Daoy (cell line): Measurements from ENCODE around the gene TAX1BP1. TPM values are rescaled to one million over a fixed set of nuclear protein-coding genes. Genes with fewer than 3 reads are reported as not detected.
"Not testable (repeated sequence)": the region's sequence is repeated elsewhere in the genome, so short reads cannot be mapped to it uniquely, and the experiment has no call there.

ENCODE experiments used
- DNase-seq: peaks from one replicate; pipeline ENCODE4 v3.0.0-alpha.2; 2015; ENCODE audit warnings: low read depth
- total RNA-seq: library from RNA; depleted of rRNA; stranded (reverse); fragments of >200 nt; shearing (Covaris generic); gene quantifications from 2 replicates; pipeline ENCODE4 v1.2.3, GENCODE V29; 2014

Gene TAX1BP1
- total RNA-seq, 1 experiment from 2014 or later, result 178 TPM

- DNase-seq, result no peak
These were observed 103.8 kb downstream of the TAX1BP1 start for GRCh38 chr7:27843584-27844305.

GRCh38 chr7:27846388-27846787 is 106.4 kb downstream of the TAX1BP1 start:
- DNase-seq, result no peak

GRCh38 chr7:27850531-27850930 is 110.6 kb downstream of the TAX1BP1 start:
- no peak for DNase-seq

DNA sequence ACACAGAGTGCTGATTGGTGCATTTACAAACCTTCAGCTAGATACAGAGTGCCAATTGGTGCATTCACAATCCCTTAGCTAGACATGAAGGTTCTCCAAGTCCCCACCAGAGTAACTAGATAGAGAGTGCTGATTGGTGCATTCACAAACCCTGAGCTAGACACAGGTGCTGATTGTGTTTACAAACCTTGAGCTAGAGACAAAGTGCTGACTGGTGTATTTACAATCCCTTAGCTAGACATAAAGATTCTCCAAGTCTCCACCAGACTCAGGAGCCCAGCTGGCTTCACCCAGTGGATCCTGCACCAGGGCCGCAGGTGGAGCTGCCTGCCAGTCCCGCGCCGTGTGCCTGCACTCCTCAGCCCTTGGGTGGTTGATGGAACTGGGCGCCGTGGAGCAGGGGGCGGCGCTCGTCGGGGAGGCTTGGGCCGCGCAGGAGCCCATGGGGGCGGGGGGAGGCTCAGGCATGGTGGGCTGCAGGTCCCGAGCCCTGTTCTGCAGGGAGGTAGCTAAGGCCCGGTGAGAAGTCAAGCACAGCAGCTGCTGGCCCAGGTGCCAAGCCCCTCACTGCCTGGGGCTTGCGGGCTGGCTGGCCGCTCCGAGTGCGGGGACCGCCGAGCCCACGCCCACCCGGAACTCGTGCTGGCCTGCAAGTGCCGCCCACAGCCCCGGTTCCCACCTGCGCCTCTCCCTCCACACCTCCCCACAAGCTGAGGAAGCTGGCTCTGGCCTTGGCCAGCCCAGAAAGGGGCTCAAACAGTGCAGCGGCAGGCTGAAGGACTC is 116.9 kb downstream of the TAX1BP1 start:
- DNase-seq, result not testable (repeated sequence)

DNA sequence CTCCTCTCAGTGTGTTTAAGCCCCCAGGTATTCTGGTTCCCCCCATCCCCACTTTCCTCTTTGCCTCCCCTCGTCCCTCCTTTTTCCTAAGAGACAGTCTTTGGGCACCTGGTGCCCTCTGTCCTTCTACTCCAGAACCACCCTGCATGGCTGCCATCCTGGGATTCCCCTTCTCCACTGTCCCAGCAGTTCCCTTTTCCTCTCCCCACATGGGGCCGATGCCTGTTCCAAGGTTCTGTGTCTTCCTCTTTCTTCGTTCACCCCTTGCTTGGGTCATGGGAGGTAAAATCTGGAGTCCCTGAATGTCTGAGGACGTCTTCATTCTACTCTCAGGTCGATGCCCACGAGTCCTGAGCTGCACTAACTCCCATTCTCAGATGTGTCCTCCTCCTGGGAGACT is 120.8 kb downstream of the TAX1BP1 start:
- no peak for DNase-seq

GRCh38 chr7:27861747-27862146 is 121.8 kb downstream of the TAX1BP1 start:
- no peak for DNase-seq

DNA sequence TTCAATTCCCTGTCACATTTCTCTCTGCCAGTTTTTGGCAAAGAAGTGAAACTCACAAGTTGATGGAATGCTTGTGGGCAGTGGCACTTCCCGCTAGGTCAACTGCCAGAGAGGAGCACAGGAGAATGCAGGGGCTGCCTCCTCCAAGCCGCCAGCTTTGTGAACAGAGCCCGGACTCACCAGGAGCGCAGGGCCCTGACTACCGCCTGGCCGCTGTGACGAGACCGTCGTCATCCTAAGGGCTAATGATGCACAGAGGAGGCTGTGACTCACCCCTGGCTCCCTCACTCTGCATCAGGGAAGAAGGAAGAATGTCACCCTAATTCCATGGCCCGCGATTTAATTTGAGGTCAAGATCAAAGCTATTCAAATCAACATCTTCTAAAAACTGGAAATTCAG is 123.9 kb downstream of the TAX1BP1 start:
- DNase-seq, result peak; percentile 71

DNA sequence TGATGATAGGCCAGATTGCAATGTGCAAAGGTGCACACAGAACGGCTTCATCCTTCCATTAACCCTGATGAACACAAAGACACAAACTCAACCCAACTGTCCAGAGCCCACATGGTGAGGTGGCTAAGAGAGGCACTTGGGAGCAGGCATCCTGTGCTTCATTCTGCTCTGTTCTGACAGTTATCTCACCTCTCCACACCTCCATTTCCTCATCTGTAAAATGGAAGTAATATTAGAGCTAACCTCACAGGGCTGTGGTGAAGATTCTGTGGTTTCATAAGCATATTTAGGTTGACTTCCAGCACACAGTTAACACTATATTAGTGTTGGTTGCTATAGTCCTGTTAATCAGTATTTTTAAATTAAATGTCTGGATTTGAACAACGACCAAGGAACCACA is 126.3 kb downstream of the TAX1BP1 start:
- no peak for DNase-seq

GRCh38 chr7:27866828-27867672 is 127.1 kb downstream of the TAX1BP1 start:
- no peak for DNase-seq

- DNase-seq, result peak; percentile 15
These were observed 128.2 kb downstream of the TAX1BP1 start for GRCh38 chr7:27868131-27868550.

GRCh38 chr7:27869056-27869455 is 129.1 kb downstream of the TAX1BP1 start:
- no peak for DNase-seq

DNA sequence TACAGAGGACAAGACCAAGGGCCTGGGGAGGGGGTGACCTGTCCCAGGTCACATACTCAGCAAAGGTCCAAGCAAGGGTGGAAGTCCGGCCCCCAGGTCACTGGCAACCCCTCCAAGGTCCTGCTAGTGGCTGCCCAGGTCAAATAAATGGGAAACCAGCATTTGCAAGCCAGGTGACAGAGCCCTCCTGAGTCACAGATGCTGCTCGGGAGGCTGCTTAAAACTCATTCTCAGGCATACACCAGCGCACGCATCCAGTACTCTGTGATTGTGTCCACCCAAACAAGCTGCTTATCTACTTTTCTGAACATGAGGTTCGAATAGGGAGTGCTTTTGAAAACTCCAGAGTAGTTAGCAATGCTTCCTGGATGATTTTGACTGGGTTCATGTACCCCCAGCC is 130.6 kb downstream of the TAX1BP1 start:
- no peak for DNase-seq

DNA sequence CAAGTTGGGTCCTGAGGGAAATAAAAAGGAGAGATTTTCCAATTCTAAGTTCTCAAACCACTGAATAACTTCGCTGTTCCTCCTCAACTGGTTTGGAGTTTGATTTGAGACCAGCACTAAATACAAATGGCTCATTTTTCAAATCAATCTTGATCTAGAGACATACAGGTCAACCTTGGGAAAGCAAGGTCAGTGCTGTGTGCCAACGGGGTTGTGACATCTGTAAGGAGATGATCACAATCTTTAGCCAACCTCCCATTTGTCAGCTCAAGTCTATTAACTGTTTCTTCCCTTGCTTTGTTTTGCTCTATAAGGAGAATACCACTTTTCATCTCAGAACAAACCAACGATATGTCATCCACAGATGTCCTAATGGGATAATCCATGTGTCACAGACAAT is 131.1 kb downstream of the TAX1BP1 start:
- DNase-seq, result no peak

DNA sequence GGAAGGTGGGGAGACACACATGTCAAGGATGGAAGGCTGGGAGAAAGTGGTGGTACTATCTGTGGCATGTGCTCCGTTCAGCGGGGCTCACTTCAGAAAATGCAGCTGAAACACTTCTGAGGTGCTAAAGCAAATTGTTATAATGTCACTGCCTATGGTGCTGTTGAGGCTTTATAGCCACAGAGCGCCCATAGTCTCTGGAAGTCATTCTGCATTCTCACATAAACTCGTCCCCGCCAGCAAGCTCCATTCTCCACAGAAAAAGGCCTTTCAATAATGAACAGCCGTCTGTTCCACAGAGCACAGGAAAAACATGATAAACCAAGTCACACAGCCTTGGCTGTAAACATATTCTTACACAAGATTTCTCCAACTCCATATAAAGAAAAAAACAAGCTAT is 131.9 kb downstream of the TAX1BP1 start:
- no peak for DNase-seq

GRCh38 chr7:27872356-27873275 is 132.7 kb downstream of the TAX1BP1 start:
- DNase-seq, result no peak

DNA sequence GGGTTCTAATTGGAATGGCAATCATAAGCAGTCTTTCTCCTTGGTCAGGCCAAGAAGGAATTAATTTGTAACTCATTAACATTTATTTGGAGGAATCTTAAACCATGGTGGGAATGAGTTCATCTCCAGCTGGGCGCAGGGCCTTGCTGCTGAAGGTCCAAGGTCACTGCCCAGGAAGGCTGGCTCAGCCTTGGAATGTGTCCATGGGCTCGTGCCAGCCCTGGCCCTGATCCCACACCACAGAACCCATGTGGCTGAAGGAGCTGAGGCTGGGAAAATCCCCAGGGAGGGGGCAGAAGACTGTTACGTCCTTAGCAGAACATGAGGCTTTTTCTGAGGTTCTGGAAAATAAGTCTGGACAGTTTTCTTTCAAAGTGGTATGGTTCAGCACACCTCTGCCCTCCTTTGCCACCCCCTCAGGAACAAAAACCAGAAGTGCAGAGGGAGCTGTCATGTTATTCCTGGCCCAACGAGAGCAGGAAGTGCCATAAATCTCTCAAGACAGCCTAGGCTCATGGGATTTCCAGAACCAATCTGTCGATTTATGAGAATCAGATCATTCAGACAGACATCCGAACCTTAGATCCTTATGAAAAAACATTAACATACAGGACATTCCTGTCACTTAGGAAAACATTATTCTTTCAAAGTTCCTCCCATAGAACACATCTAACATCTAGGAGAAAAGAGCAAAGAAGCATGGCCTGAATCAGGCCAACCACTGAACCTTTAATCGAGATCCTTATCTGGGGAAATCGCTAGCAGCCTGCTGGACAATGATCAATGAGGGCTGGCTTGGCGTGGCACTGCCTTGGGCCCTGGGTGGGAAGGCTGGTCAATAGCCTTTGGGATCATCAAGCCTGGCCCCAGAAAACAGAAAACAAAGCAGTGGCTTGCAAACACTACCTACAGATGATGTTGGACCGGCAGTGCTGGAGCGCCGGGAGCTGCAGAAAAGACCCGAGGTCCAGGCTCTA is 134.3 kb downstream of the TAX1BP1 start:
- peak; percentile 75 for DNase-seq

DNA sequence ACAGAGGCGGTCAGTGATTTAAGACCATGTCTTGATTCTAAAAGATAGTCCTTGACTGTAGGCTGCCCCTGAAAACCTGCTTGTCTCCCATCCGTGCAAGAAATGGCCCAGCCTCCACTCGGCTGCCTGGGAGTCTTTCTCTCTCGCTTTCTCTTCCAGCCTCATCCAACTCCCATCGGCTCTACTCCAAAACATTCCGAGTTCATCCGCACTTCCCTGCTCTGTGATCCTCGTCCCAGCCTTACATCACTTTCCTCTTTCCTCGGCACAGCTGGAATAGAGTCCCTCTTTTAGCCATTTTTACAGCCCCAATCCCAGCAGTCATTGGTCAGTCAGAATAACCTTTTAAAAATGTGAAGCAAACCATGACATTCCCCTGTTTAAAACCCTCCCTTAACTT is 135.1 kb downstream of the TAX1BP1 start:
- DNase-seq, result no peak

DNA sequence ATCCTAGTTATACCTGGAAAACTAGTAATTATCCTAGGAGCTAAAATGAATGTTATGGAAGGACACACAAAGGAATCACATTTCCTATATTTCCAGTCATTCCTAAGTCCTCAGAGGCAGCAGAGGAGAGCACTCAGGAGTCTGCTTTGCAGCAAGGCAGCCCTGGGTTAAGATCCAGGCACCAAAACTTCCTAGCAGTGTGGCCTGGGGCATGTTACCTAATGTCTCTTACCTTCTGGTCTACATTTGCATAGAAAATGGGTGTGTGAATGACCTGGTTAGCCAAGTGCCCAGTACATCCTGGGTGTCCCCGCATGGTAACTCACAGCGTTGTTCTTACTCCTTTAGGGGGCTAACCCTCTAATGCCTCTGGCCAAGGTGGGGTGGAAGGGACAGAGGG is 135.9 kb downstream of the TAX1BP1 start:
- no peak for DNase-seq

DNA sequence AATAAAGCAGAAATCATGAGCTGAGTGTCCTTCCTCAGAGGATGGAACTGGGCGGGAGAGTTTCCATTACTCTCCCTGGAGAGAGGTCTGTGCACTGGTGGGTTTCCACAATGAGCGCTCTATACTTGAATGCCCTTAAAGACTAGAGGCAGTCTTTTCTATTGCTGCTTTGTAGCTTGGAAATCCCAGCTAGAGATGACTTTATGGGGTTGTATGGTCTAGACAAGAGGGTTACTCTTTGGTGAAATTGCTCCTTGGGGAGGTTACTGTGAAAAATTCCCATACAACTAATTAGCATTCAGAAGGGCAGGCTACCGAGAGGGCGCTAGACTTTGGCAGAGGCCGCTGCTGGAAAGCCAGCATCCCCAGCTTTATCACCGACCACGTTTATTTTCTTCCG is 136.8 kb downstream of the TAX1BP1 start:
- no peak for DNase-seq
